RCC 7860 (cell line): ENCODE results near the gene ATRAID.

Experiments
- DNase-seq: peaks from one replicate; pipeline ENCODE4 v3.0.0-alpha.2; 2015; ENCODE audit warnings: low spot score
- FAIRE-seq: peaks from 2 replicates; lab custom pipeline; 2012; peaks lifted over from hg19 to GRCh38; lab: Jason Lieb, UNC

The ATRAID gene

GRCh38 chr2:27247893-27248292 lies 36.1 kb downstream of the ATRAID start:
- no peak for FAIRE-seq
- no peak for DNase-seq

- no peak for FAIRE-seq
Observed at GRCh38 chr2:27249159-27249890, 37.5 kb downstream of the ATRAID start.

GRCh38 chr2:27249891-27250651 lies 38.2 kb downstream of the ATRAID start:
- DNase-seq (no peak), FAIRE-seq (no peak)

More at GRCh38 chr2:27249159-27249890, 37.5 kb downstream of the ATRAID start:
- no peak for DNase-seq

GRCh38 chr2:27250652-27251379 lies 39.0 kb downstream of the ATRAID start:
- FAIRE-seq (no peak), DNase-seq (no peak)

GRCh38 chr2:27251766-27252165 lies 39.9 kb downstream of the ATRAID start:
- FAIRE-seq: no peak

GRCh38 chr2:27255187-27255586 lies 43.3 kb downstream of the ATRAID start:
- FAIRE-seq: no peak

More at GRCh38 chr2:27251766-27252165, 39.9 kb downstream of the ATRAID start:
- DNase-seq: no peak

GRCh38 chr2:27255660-27256059 lies 43.8 kb downstream of the ATRAID start:
- FAIRE-seq (no peak), DNase-seq (no peak)

More at GRCh38 chr2:27255187-27255586, 43.3 kb downstream of the ATRAID start:
- no peak for DNase-seq

GRCh38 chr2:27256855-27257454 lies 45.1 kb downstream of the ATRAID start:
- FAIRE-seq: no peak
- DNase-seq: no peak

- DNase-seq: no peak
- no peak for FAIRE-seq
Observed at GRCh38 chr2:27258051-27258450, 46.2 kb downstream of the ATRAID start.

GRCh38 chr2:27261241-27261925 lies 49.5 kb downstream of the ATRAID start:
- no peak for DNase-seq
- no peak for FAIRE-seq

- FAIRE-seq: no peak
- no peak for DNase-seq
Observed at GRCh38 chr2:27261926-27262298, 50.1 kb downstream of the ATRAID start.

- DNase-seq (no peak), FAIRE-seq (no peak)
Observed at GRCh38 chr2:27262379-27263286, 50.8 kb downstream of the ATRAID start, which contains the start of gene SLC30A3. Gene SLC30A3, minus strand, starts transcription at chr2:27263047. Its CDS starts 141 bp downstream, at chr2:27262906.

GRCh38 chr2:27263287-27264252 lies 51.7 kb downstream of the ATRAID start:
- FAIRE-seq (no peak), DNase-seq (no peak)

- FAIRE-seq (no peak), DNase-seq (no peak)
Observed at GRCh38 chr2:27264253-27264752, 52.5 kb downstream of the ATRAID start.

- DNase-seq: no peak
- no peak for FAIRE-seq
Observed at GRCh38 chr2:27264753-27265535, 53.1 kb downstream of the ATRAID start.

GRCh38 chr2:27265536-27265870 lies 53.7 kb downstream of the ATRAID start:
- no peak for FAIRE-seq
- no peak for DNase-seq
